Smooth muscle cell (in vitro differentiated cells): ENCODE results near the gene ORAI3. TPM values are rescaled to one million over a fixed set of nuclear protein-coding genes. Genes with fewer than 3 reads are reported as not detected.

Experiments
- DNase-seq: peaks from one replicate; lab custom pipeline; 2025; ENCODE audit not compliant: unreplicated experiment; lab: John Stamatoyannopoulos, UW
- H2AFZ ChIP-seq: fragments of 200-600 bp; sonication (generic); 2 replicates; pipeline ENCODE4 v1.6.0; 2016; ENCODE audit warnings: antibody characterized with exemption, low read depth, mild to moderate bottlenecking
- H3F3A ChIP-seq: fragments of 200-600 bp; sonication (generic); 2 replicates; pipeline ENCODE4 v1.6.0; 2017; ENCODE audit warnings: antibody characterized with exemption, low read depth
- H3K27ac ChIP-seq: fragments of 200-600 bp; sonication (generic); 2 replicates; pipeline ENCODE4 v1.5.1; 2016; ENCODE audit warnings: low read depth, mild to moderate bottlenecking
- H3K27me3 ChIP-seq: fragments of 200-600 bp; sonication (generic); 2 replicates; pipeline ENCODE4 v1.6.1; 2016; ENCODE audit warnings: low read depth, mild to moderate bottlenecking
- H3K36me3 ChIP-seq: fragments of 200-600 bp; sonication (generic); 2 replicates; pipeline ENCODE4 v1.5.1; 2016; ENCODE audit warnings: low read depth
- H3K4me1 ChIP-seq: fragments of 200-600 bp; sonication (generic); 2 replicates; pipeline ENCODE4 v1.5.1; 2016; ENCODE audit warnings: low read depth
- H3K4me2 ChIP-seq: fragments of 200-600 bp; sonication (generic); 2 replicates; pipeline ENCODE4 v1.6.0; 2016; ENCODE audit warnings: mild to moderate bottlenecking
- H3K4me3 ChIP-seq: fragments of 200-600 bp; sonication (generic); 2 replicates; pipeline ENCODE4 v1.5.1; 2016; ENCODE audit warnings: mild to moderate bottlenecking
- H3K79me2 ChIP-seq: fragments of 200-600 bp; sonication (generic); 2 replicates; pipeline ENCODE4 v1.6.0; 2016; ENCODE audit warnings: low read depth, mild to moderate bottlenecking
- H3K9ac ChIP-seq: fragments of 200-600 bp; sonication (generic); 2 replicates; pipeline ENCODE4 v1.6.0; 2016; ENCODE audit warnings: low read depth
- H3K9me3 ChIP-seq: fragments of 200-600 bp; sonication (generic); replicated peaks from 2 replicates; pipeline ENCODE4 v1.5.1; 2016; ENCODE audit warnings: low read depth
- H4K20me1 ChIP-seq: fragments of 200-600 bp; sonication (generic); 2 replicates; pipeline ENCODE4 v1.6.0; 2016; ENCODE audit warnings: low read depth
- WGBS: methylation state at CpG from one replicate; pipeline ENCODE4 v1.1.7; 2016; ENCODE audit warnings: low lambda C conversion rate; 5-methylcytosine and 5-hydroxymethylcytosine counted together
- polyA plus RNA-seq: library from polyadenylated mRNA; unstranded; fragments of >200 nt; fragmentation: Nextera tagmentation; extraction: Ambion mirVana; gene quantifications from 2 replicates; pipeline ENCODE4 v1.2.1, GENCODE V29; 2016
- total RNA-seq: library from RNA; depleted of rRNA; stranded (reverse); fragments of >200 nt; gene quantifications from 2 replicates; pipeline ENCODE4 v1.2.3, GENCODE V29; 2014
- TF ChIP-seq, protein P1 (sequence below): fragments of 200-600 bp; sonication (generic); IDR thresholded peaks from 2 replicates; pipeline ENCODE4 v1.5.1; 2017; ENCODE audit warnings: borderline replicate concordance, mild to moderate bottlenecking, antibody characterized with exemption; ENCODE audit not compliant: insufficient read depth, poor library complexity, severe bottlenecking

ORAI3 gene
- total and polyA plus RNA-seq, 2 experiments from 2014 or later: 34.9 to 39.4 TPM

DNA sequence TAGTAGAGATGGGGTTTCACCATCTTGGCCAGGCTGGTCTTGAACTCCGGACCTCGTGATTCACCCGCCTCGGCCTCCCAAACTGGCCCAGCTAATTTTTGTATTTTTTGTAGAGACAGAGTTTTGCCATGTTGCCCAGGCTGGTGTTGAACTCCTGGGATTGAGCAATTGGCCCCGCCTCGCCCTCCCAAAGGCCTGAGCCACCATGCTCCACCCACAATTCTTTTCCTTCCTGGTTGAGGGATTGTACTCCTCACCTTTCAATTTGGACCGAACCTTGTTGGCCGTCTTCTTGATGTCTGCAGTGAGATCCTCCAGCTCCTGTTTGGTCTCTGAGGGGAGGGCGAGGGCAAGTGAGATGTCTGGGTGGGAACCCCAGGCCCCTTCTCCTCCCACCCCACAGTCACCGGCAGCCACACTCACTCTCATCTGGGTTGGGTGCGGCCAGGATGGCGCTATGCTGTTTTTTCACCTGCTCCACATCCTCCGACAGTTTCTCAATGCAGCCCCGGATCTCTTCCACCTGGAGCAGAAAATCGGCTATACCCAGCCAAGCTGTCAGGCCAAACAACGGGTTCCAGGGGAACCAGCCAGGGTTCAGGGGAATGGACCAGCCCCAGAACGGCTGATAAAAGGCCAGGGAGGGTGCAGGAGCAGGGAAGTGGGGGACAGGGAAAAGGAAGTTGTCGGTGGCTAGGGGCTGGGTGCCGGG is 52.0 kb downstream of the ORAI3 start:
- TF ChIP-seq, protein P1, sequence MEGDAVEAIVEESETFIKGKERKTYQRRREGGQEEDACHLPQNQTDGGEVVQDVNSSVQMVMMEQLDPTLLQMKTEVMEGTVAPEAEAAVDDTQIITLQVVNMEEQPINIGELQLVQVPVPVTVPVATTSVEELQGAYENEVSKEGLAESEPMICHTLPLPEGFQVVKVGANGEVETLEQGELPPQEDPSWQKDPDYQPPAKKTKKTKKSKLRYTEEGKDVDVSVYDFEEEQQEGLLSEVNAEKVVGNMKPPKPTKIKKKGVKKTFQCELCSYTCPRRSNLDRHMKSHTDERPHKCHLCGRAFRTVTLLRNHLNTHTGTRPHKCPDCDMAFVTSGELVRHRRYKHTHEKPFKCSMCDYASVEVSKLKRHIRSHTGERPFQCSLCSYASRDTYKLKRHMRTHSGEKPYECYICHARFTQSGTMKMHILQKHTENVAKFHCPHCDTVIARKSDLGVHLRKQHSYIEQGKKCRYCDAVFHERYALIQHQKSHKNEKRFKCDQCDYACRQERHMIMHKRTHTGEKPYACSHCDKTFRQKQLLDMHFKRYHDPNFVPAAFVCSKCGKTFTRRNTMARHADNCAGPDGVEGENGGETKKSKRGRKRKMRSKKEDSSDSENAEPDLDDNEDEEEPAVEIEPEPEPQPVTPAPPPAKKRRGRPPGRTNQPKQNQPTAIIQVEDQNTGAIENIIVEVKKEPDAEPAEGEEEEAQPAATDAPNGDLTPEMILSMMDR: no peak
- H3K4me2 ChIP-seq: no peak overlapping the region
- WGBS: 93% methylated on average over 18 of the region's 19 CpGs
- no peak overlapping the region for H3K9ac ChIP-seq
- H3K9me3 ChIP-seq: no peaks in the 10 kb centered on the region
- no peak overlapping the region for H3K4me3 ChIP-seq
- H3K36me3 ChIP-seq: no peaks in the 10 kb centered on the region
- H3K27ac ChIP-seq: no peak overlapping the region
- H3F3A ChIP-seq: peaks cover 11% of the 10 kb centered on the region
- no peaks in the 10 kb centered on the region for H3K79me2 ChIP-seq
- no peaks in the 10 kb centered on the region for H3K27me3 ChIP-seq
- H4K20me1 ChIP-seq: no peaks in the 10 kb centered on the region
- peaks cover 4% of the 10 kb centered on the region for H3K4me1 ChIP-seq
- no peak for DNase-seq
- H2AFZ ChIP-seq: no peak overlapping the region

- 91% methylated on average over 16 of the region's 16 CpGs for WGBS
- TF ChIP-seq, protein P1: no peak
- H3K27ac ChIP-seq: peak overlapping the region; percentile 72
- no peaks in the 10 kb centered on the region for H4K20me1 ChIP-seq
- no peaks in the 10 kb centered on the region for H3K27me3 ChIP-seq
- no peak overlapping the region for H3K4me2 ChIP-seq
- no peak overlapping the region for H3K9ac ChIP-seq
- no peak overlapping the region for H3K4me3 ChIP-seq
- H3K4me1 ChIP-seq: peaks cover 4% of the 10 kb centered on the region
- no peak overlapping the region for H2AFZ ChIP-seq
- H3K36me3 ChIP-seq: no peaks in the 10 kb centered on the region
- H3K9me3 ChIP-seq: no peaks in the 10 kb centered on the region
- DNase-seq: no peak
- H3F3A ChIP-seq: peaks cover 11% of the 10 kb centered on the region
- H3K79me2 ChIP-seq: no peaks in the 10 kb centered on the region
Observed at GRCh38 chr16:31001507-31002249, 52.8 kb downstream of the ORAI3 start.

GRCh38 chr16:31002250-31002700 is 53.4 kb downstream of the ORAI3 start:
- no peak for DNase-seq
- H3K4me2 ChIP-seq: no peak overlapping the region
- no peak overlapping the region for H3K4me3 ChIP-seq
- peaks cover 11% of the 10 kb centered on the region for H3F3A ChIP-seq
- no peaks in the 10 kb centered on the region for H3K9me3 ChIP-seq
- TF ChIP-seq, protein P1: no peak
- H3K4me1 ChIP-seq: peaks cover 4% of the 10 kb centered on the region
- peak overlapping the region; percentile 20 for H3K9ac ChIP-seq
- no peaks in the 10 kb centered on the region for H3K36me3 ChIP-seq
- peak overlapping the region; percentile 72 for H3K27ac ChIP-seq
- no peaks in the 10 kb centered on the region for H3K27me3 ChIP-seq
- 67% methylated on average over 10 of the region's 10 CpGs for WGBS
- H3K79me2 ChIP-seq: no peaks in the 10 kb centered on the region
- H4K20me1 ChIP-seq: no peaks in the 10 kb centered on the region
- H2AFZ ChIP-seq: no peak overlapping the region
